Measurements from ENCODE around the gene PNLIPRP2.

GRCh38 chr10:116686632-116687031, 65.9 kb downstream of the PNLIPRP2 start:
- TF ChIP-seq EZH2phosphoT487 (IDR thresholded peaks at IDR 0.05; ENCODE audit: insufficient read depth, low read depth) (no peak), EZH2 (IDR thresholded peaks at IDR 0.05; ENCODE audit: insufficient read depth, poor library complexity, severe bottlenecking) (no peak)

All from GM23248 (cell line).